WTC11 (cell line): ENCODE results near the gene INPP4A. TPM values are rescaled to one million over a fixed set of nuclear protein-coding genes. Genes with fewer than 3 reads are reported as not detected.

Source experiments
- ATAC-seq: fragments of 200-7000 bp; cut with Tn5 transposase; 2 replicates; pipeline ENCODE4 v1.10.0; 2021; ENCODE audit warnings: mild to moderate bottlenecking, moderate library complexity
- CTCF ChIA-PET: fragments of 300-600 bp; sonication (Branson Sonifier 250); formaldehyde crosslinking; loops from one replicate; lab custom pipeline; 2021; ENCODE audit warnings: antibody characterized with exemption; lab: Charles Lee
- POLR2A ChIA-PET: fragments of 350-600 bp; sonication (Branson Sonifier 250); formaldehyde crosslinking; loops from one replicate; lab custom pipeline; 2021; ENCODE audit warnings: antibody characterized with exemption; lab: Charles Lee
- DNase-seq: peaks from one replicate; pipeline ENCODE4 v3.0.0; 2021; ENCODE audit warnings: low spot score
- H3K27ac Mint-ChIP-seq: 2 replicates; pipeline ENCODE4 v1.8.0; 2021; ENCODE audit warnings: mixed read lengths
- H3K27me3 Mint-ChIP-seq: 2 replicates; pipeline ENCODE4 v1.8.0; 2021; ENCODE audit warnings: low read depth, mild to moderate bottlenecking, moderate library complexity, mixed read lengths
- H3K36me3 Mint-ChIP-seq: 2 replicates; pipeline ENCODE4 v1.8.0; 2021; ENCODE audit warnings: mixed read lengths
- H3K4me1 Mint-ChIP-seq: 2 replicates; pipeline ENCODE4 v1.8.0; 2022; ENCODE audit warnings: mixed read lengths
- H3K4me3 Mint-ChIP-seq: 2 replicates; pipeline ENCODE4 v1.8.0; 2021; ENCODE audit warnings: mild to moderate bottlenecking, moderate library complexity, mixed read lengths
- H3K9me3 Mint-ChIP-seq: 2 replicates; pipeline ENCODE4 v1.8.0; 2021; ENCODE audit warnings: mixed read lengths
- CREB1 ChIP-seq: sonication (generic); formaldehyde crosslinking; IDR thresholded peaks from 2 replicates; pipeline ENCODE4 v1.8.0; 2023; ENCODE audit warnings: mild to moderate bottlenecking, missing genetic modification reagents
- E2F1 ChIP-seq: sonication (generic); formaldehyde crosslinking; IDR thresholded peaks from 2 replicates; pipeline ENCODE4 v1.8.0; 2022; ENCODE audit warnings: mild to moderate bottlenecking, missing genetic modification reagents
- ESRRA ChIP-seq: sonication (generic); formaldehyde crosslinking; IDR thresholded peaks from 2 replicates; pipeline ENCODE4 v1.8.1; 2022; ENCODE audit warnings: mild to moderate bottlenecking, missing genetic modification reagents, borderline replicate concordance
- GTF2I ChIP-seq: fragments of 250-450 bp; sonication (Bioruptor Pico); conservative IDR thresholded peaks from 2 replicates; pipeline ENCODE4 v1.4.0; 2021; ENCODE audit warnings: mild to moderate bottlenecking
- HMGA2 ChIP-seq: fragments of 250-450 bp; sonication (Bioruptor Pico); IDR thresholded peaks from 2 replicates; pipeline ENCODE4 v1.4.0; 2021; ENCODE audit warnings: mild to moderate bottlenecking, moderate library complexity
- JAZF1 ChIP-seq: fragments of 250-450 bp; sonication (Bioruptor Pico); IDR thresholded peaks from 2 replicates; pipeline ENCODE4 v1.9.0; 2021; ENCODE audit warnings: moderate library complexity, mild to moderate bottlenecking, inconsistent platforms
- JUN ChIP-seq: sonication (generic); formaldehyde crosslinking; IDR thresholded peaks from 2 replicates; pipeline ENCODE4 v1.8.0; 2023; ENCODE audit warnings: mild to moderate bottlenecking, missing genetic modification reagents
- TP53 ChIP-seq: sonication (generic); formaldehyde crosslinking; IDR thresholded peaks from 2 replicates; pipeline ENCODE4 v1.8.1; 2023; ENCODE audit warnings: mild to moderate bottlenecking, missing genetic modification reagents
- ZBTB21 ChIP-seq: sonication (generic); formaldehyde crosslinking; IDR thresholded peaks from 2 replicates; pipeline ENCODE4 v1.8.1; 2023; ENCODE audit warnings: mild to moderate bottlenecking, missing genetic modification reagents, borderline replicate concordance
- ZNF232 ChIP-seq: sonication (generic); formaldehyde crosslinking; IDR thresholded peaks from 2 replicates; pipeline ENCODE4 v1.8.0; 2022; ENCODE audit warnings: mild to moderate bottlenecking, missing genetic modification reagents
- ZNF396 ChIP-seq: fragments of 250-450 bp; sonication (Bioruptor Pico); IDR thresholded peaks from 2 replicates; pipeline ENCODE4 v1.8.0; 2021; ENCODE audit warnings: mild to moderate bottlenecking, moderate library complexity, borderline replicate concordance
- total RNA-seq: library from RNA; stranded (reverse); gene quantifications from 3 replicates; pipeline ENCODE4 v1.2.3, GENCODE V29; 2021
- TF ChIP-seq, protein P1 (sequence below): sonication (generic); formaldehyde crosslinking; IDR thresholded peaks from 2 replicates; pipeline ENCODE4 v1.8.1; 2022; ENCODE audit warnings: mild to moderate bottlenecking, missing genetic modification reagents, moderate library complexity, borderline replicate concordance
- TF ChIP-seq, protein P2 (sequence below): sonication (generic); formaldehyde crosslinking; IDR thresholded peaks from 2 replicates; pipeline ENCODE4 v1.8.1; 2023; ENCODE audit warnings: mild to moderate bottlenecking, moderate library complexity, missing genetic modification reagents
- TF ChIP-seq, protein P3 (sequence below): fragments of 250-450 bp; sonication (Bioruptor Pico); IDR thresholded peaks from 2 replicates; pipeline ENCODE4 v1.8.0; 2021; ENCODE audit warnings: mild to moderate bottlenecking
- TF ChIP-seq, protein P4 (sequence below): fragments of 250-450 bp; sonication (Bioruptor Pico); IDR thresholded peaks from 2 replicates; pipeline ENCODE4 v2.1.2; 2022; ENCODE audit warnings: mild to moderate bottlenecking, moderate library complexity

INPP4A gene
- total RNA-seq, 1 experiment from 2014 or later: 38.3 TPM

DNA sequence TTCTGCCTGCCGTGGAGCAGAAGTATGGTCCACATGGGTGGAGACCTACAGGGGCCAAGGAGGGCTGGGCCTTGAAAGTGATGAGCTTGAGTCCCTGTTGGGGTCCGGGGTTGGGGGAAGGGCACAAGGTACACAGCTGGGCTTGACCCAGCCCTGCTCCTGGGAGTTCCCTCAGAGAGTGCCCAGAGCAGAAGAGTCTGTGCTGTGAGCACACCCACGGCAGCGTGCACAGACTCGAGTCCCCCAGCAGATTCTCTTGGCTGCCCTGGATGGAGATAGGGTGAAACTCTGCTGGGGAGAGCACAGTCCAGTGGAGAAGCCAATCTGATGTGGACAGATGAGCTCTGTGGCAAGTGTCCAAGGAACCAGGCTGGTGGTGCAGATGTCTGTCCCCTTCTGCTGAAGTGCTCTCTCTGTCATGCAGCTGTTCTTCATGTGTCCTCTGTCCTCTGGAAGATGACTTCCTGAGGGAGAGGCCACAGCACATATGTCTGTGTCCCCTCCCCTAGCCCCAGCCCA lies 27.5 kb downstream of the INPP4A start (continued):
- TF ChIP-seq, protein P1, sequence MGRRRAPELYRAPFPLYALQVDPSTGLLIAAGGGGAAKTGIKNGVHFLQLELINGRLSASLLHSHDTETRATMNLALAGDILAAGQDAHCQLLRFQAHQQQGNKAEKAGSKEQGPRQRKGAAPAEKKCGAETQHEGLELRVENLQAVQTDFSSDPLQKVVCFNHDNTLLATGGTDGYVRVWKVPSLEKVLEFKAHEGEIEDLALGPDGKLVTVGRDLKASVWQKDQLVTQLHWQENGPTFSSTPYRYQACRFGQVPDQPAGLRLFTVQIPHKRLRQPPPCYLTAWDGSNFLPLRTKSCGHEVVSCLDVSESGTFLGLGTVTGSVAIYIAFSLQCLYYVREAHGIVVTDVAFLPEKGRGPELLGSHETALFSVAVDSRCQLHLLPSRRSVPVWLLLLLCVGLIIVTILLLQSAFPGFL (CRISPR knock-in tag): no peak
- TF ChIP-seq GTF2I (CRISPR knock-in tag) (no peak), E2F1 (no peak), TP53 (no peak), JAZF1 (no peak), CREB1 (no peak), ZNF396 (CRISPR knock-in tag) (no peak), HMGA2 (CRISPR knock-in tag) (no peak)
- TF ChIP-seq, protein P2, sequence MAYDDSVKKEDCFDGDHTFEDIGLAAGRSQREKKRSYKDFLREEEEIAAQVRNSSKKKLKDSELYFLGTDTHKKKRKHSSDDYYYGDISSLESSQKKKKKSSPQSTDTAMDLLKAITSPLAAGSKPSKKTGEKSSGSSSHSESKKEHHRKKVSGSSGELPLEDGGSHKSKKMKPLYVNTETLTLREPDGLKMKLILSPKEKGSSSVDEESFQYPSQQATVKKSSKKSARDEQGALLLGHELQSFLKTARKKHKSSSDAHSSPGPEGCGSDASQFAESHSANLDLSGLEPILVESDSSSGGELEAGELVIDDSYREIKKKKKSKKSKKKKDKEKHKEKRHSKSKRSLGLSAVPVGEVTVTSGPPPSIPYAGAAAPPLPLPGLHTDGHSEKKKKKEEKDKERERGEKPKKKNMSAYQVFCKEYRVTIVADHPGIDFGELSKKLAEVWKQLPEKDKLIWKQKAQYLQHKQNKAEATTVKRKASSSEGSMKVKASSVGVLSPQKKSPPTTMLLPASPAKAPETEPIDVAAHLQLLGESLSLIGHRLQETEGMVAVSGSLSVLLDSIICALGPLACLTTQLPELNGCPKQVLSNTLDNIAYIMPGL (CRISPR knock-in tag): no peak
- TF ChIP-seq, all 79 proteins: peak for 0

DNA sequence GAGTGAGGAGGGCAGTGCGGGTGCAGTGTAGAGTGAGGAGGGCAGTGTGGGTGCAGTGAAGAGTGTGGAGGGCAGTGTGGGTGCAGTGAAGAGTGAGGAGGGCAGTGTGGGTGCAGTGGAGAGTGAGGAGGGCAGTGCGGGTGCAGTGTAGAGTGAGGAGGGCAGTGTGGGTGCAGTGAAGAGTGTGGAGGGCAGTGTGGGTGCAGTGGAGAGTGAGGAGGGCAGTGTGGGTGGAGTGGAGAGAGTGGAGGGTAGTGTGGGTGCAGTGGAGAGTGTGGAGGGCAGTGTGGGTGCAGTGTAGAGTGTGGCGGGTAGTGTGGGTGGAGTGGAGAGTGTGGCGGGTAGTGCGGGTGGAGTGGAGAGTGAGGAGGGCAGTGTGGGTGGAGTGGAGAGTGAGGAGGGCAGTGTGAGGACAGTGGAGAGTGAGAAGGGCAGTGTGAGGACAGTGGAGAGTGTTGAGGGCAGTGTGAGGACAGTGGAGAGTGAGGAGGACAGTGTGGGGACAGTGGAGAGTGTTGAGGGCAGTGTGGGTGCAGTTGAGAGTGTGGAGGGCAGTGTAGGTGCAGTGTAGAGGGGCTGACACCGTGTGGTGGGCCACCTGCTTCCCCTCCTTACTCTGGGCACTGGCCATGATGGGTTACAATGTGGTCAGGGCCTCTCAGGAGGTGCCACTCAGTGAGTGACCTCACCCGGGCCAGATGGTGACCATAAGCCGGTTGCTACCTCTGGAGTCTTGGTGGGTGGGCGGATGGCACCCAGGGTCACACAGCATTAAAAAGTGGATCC lies 28.5 kb downstream of the INPP4A start:
- ChIA-PET POLR2A (no interaction called here), CTCF (interaction anchor here (2.9 kb wide), 1 partner anchor 15 kb away, joined by 9 read pairs; no protein-coding TSS in a partner anchor)
- H3K36me3 Mint-ChIP-seq: peaks cover 6% of the 10 kb centered on the region; the same call in 1 of the 2 replicates
- H3K27ac Mint-ChIP-seq: no peak overlapping the region
- H3K4me1 Mint-ChIP-seq: peaks cover 29% of the 10 kb centered on the region
- no peaks in the 10 kb centered on the region for H3K9me3 Mint-ChIP-seq
- no peaks in the 10 kb centered on the region for H3K27me3 Mint-ChIP-seq
- TF ChIP-seq CREB1 (no peak), ZBTB21 (CRISPR knock-in tag) (no peak), ESRRA (CRISPR knock-in tag) (no peak), ZNF232 (CRISPR knock-in tag) (no peak), JUN (CRISPR knock-in tag) (no peak)
- TF ChIP-seq, protein P3, sequence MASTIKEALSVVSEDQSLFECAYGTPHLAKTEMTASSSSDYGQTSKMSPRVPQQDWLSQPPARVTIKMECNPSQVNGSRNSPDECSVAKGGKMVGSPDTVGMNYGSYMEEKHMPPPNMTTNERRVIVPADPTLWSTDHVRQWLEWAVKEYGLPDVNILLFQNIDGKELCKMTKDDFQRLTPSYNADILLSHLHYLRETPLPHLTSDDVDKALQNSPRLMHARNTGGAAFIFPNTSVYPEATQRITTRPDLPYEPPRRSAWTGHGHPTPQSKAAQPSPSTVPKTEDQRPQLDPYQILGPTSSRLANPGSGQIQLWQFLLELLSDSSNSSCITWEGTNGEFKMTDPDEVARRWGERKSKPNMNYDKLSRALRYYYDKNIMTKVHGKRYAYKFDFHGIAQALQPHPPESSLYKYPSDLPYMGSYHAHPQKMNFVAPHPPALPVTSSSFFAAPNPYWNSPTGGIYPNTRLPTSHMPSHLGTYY (CRISPR knock-in tag): no peak
- TF ChIP-seq, protein P4, sequence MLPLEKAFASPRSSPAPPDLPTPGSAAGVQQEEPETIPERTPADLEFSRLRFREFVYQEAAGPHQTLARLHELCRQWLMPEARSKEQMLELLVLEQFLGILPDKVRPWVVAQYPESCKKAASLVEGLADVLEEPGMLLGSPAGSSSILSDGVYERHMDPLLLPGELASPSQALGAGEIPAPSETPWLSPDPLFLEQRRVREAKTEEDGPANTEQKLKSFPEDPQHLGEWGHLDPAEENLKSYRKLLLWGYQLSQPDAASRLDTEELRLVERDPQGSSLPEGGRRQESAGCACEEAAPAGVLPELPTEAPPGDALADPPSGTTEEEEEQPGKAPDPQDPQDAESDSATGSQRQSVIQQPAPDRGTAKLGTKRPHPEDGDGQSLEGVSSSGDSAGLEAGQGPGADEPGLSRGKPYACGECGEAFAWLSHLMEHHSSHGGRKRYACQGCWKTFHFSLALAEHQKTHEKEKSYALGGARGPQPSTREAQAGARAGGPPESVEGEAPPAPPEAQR: no peak
- no peak for DNase-seq
- no peak overlapping the region for H3K4me3 Mint-ChIP-seq
- no peak for ATAC-seq
